Hematopoietic multipotent progenitor cell treated with erythropoietin and hydrocortisone succinate and interleukin-3 and kit ligand, for 6 days (in vitro differentiated cells): Measurements from ENCODE around the gene WBP2NL.
"Not testable (repeated sequence)": the region's sequence is repeated elsewhere in the genome, so short reads cannot be mapped to it uniquely, and the experiment has no call there.

ENCODE experiments used
- DNase-seq: peaks from one replicate; pipeline ENCODE4 v3.0.0-alpha.2; 2015

Gene WBP2NL, protein sequence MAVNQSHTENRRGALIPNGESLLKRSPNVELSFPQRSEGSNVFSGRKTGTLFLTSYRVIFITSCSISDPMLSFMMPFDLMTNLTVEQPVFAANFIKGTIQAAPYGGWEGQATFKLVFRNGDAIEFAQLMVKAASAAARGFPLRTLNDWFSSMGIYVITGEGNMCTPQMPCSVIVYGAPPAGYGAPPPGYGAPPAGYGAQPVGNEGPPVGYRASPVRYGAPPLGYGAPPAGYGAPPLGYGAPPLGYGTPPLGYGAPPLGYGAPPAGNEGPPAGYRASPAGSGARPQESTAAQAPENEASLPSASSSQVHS

DNA sequence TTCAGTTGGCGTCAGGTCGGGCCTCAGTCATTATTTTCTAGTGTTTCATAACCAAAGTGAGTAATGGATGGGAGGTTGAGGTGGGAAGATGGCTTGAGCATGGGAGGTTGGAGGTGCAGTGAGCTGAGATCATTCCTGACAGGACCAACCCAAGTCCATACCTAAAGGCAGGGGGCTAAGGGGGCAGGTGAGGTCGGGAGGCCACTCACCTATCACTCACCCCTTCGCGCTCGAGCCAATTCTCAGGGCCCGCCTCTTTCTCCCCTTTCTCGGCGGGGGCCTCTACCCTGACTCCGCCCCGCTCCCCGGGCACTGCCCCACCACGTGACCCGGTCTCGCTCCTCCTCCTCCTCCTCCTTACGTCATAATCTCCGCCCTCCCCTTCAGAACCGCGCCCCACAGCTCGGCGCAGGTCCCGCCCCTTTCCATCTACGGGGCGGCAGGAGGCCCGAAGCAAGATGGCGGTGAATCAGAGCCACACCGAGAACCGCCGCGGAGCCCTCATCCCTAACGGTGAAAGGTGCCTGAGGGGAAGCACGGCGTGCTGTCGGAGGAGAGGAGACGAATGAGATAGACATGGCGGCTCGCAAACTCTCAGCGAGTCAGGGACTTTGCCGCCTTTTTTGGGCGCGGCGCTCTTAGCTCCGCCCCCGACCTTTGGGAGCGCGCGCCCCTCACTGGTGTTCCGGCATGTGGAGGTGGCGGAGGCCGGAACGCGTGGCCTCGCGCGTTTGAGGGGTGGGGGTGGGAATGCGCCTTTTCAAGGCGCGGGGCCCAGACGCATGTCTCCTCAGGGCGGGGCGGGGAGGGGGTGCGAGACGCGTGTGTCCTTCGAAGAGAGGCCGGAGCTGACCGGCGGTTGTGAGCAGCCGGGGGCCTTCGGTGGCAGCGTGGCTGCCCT, at the start of gene WBP2NL:
WBP2NL (plus strand) TSS at position 428 of the 901 bp plus-strand sequence; CDS start at position 459, 31 bp downstream.
- DNase-seq = peak; percentile 86

DNA sequence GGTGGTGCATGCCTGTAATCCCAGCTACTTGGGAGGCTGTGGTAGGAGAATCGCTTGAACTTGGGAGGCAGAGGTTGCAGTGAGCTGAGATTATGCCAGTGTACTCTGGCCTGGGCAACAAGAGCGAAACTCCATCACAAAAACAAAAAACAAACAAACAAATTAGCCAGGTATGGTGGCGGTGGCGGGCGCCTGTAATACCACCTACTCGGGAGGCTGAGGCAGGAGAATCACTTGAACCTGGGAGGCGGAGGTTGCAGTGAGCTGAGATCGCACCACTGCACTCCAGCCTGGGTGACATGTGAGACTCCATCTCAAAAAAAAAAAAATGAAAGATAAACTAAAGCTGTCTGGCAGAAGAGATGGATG, 49.7 kb upstream of the WBP2NL start:
- DNase-seq = not testable (repeated sequence)

DNA sequence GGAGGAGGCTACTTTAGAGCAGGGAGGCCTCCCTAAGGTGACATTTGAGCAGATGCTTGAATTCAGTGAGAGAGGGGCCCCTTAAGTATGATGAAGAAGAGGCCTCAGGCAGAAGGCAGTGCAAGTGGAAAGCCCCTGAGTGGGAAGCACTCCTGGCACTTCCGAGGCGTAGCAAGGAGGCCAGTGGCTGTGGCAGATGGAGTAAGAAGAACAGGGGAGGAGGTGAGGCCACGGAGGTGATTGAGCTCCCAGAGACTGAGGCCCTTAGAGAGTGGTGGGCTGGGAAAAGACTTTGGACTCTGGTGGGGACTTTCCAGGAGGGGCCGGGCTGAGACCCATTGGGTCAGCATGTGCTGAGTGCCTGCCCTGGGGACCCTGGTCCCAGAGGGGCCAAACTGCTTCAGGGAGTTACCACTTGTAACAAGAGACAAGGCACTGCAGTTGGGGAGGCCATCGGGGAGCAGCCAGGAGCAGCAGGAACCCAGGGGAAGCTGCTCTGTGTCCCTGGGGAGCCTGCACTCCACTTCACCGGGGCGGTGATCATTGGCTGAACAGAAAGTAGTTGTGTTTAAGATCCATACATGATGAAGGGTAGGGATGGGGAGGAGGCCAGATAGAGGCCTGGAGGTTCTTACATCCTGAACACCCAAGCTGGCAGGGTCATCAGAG, 49.2 kb upstream of the WBP2NL start:
- DNase-seq = no peak

DNA sequence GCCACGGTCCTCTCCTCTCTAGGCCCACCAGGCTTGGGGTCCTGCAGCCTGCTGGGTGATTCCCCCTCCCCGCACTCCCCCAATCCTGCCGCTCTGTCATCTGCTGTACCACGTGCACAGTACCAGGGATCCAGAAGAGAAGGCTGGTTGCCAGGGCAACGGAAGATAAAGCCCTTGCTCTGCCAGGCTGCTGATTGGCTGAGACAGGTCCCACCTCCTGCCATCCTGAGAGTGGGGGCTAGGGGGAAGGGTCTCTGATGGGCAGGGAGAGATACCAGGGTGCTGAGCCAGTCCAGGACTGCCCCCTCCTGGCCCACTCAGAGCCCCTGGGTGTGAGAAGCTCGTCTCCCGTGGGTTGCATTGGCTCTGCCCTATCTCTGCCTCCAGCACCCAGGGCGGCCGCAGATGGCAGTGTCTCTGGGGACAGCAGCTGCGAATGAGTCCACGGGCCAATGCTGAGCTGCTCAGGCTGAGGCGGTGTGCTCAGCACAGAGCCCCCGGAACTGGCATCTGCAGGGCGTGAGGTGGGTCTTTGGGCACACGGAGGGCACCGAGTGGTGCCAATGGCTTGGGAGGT, 46.6 kb upstream of the WBP2NL start, which contains the start of gene SMIM45:
SMIM45 (plus strand) TSS at position 253 of the 577 bp plus-strand sequence.
- peak; percentile 53 for DNase-seq

DNA sequence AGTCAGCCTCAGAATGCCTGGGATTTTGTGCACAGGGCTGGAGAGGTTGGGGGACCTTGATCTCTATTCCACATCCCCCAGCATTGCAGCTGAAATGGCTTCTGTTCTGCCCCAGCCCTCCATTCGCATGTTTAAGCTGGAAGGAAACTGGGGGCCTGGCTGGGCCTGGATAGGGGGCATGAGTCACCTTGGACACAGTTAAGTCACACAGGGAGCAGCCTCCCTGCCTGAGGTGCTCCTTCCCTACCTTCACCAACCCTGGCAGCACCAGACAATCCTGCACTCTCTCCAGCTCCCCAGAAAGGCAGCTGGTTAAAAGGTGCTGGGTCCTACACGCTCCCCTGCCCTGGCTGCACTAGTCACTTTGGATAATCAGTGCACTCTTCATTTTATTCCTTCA, 45.9 kb upstream of the WBP2NL start:
- DNase-seq = no peak

DNA sequence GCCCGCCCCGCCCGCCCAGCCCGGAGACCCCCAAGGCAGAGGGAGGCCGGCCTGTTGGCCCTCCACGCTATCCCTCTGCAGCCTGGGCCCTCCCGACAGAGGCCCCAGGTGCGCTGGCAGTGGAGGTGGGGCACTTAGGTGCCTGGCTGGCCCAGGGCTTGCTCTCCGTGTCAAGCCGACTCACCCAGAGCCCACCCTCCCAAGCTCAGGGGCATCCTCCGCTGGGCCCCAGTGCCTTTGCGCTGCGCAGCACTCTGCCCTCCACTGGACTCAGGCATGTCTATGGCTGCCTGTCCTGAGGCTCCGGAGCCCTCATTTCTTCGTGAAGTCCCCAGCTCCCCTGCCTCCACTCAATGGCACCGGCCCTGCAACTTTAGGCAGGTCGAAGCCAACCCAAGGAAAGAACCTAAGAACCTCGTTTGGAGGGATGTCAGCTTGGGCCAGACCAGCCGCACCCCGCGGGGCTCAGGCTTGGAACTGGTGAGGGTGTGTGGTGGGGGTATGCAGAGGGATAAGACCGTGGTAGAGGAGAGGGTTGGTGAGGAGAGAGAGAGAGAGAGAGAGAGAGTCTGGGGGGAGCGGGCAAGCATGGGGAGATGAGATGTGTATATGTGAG, 40.5 kb upstream of the WBP2NL start:
- no peak for DNase-seq

DNA sequence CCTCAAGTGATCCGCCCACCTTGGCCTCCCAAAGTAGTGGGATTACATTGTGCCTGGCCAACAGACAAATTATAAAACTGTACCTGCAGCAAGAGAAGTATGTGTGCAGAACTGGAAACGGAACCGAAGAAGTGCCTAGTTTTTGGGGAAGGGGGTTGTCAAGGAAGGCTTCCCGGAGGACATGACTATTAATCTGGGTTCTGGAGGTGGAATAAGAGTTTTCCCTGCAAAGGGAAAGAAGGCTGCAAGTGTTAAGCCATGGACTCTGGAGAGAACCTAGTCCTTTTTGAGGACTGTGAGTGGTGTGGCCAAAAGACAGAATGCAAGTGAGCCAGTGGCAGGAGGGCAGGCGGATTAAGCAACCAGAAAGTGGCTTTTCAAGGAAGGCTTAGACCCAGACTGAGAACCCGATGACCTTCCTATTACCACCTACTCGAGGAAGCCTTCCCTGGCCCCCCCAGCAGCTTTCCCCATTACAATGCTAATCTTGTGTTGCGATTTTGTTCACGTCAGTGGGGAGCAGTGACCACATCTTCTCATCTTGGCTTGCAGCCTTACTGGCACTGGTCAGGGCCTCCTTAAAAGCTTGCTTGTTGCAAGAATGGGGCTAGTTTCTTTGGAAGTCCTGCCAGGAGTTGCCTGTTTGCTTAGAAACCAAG, 35.0 kb upstream of the WBP2NL start:
- DNase-seq = no peak

DNA sequence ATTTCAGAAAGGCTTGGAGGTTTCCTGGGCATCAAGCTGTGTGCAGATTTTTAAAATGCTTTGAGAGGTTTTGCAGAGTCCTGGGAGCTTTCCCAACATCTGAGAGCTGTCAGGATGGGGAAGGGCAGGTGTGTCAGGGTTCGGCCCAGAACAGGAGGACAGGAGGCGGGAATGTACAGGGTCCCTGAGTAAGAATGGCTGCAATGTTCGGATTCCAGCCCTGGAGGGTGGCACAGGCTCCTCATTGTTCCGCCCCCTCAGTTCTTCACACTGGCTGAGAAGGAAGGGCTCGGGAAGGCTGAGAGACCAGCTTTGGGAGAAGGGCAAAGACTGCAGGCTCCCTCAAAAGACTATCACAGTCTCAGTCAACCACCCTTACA, 34.5 kb upstream of the WBP2NL start:
- no peak for DNase-seq

DNA sequence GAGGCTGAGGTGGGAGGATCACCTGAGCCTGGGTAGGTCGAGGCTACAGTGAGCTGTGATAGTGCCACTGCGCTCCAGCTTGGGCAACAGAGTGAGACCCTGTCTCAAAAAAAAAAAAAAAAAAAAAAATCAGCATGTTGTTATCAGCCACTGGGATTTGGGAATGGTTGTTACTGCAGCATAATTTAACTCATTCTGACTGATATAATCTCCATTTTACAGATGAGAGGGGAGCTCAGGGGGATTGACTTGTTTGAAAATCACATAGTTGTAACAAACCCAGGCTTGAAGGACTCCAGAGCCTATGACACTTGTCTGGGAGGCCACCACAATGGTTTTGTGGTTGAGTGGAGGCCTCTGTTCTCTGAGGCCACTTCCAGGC, 32.4 kb upstream of the WBP2NL start:
- DNase-seq = no peak

DNA sequence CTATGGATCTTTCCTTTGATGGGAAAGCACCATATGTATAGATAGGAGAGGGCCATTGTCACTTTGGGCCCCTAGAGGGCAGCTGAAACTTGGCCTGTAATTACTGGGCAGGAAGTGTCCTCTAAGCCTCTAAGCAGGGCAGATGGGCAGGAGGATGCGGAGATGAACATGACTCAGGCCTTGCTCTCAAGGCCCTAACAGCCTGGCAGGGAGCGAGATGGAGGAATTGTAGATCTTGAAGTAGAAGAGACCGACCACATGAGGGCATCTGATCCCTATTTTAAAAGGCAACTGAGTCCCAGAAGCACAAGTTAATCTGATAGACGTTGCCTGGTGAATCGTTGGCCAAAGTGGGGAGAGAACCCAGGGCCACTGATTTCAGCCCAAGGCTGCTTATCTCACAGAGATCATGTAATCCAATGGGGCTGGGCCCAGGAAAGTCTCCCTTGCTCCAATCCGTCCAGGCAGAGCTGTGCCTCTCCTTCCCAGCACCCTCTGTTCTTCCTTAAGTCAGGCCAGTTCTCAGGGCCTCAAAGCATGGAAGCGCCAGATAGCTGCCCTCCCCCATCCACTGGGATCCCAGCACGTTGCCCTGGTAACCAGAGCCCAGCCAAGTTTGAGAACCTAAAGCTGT, 31.9 kb upstream of the WBP2NL start:
- peak; percentile 89 for DNase-seq

DNA sequence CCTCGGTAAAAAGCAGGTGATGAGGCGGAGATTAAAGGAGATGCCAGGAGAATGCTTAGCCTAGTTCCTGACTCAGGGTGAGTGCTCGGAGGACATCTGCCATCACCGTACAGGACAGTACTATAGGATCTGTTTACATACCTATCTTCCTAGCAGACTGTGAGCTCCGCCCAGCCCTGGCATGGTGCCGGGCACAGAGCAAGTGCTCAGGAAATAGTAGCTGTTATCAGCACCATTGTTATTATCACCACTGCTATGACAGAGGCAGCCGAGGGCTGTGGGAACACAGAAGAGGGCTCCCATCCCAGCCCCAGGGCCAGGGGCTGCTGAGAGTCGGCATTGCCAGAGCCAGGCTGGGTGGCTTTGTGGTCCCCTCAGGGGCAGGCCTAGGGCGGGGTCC, 30.0 kb upstream of the WBP2NL start:
- peak; percentile 91 for DNase-seq

DNA sequence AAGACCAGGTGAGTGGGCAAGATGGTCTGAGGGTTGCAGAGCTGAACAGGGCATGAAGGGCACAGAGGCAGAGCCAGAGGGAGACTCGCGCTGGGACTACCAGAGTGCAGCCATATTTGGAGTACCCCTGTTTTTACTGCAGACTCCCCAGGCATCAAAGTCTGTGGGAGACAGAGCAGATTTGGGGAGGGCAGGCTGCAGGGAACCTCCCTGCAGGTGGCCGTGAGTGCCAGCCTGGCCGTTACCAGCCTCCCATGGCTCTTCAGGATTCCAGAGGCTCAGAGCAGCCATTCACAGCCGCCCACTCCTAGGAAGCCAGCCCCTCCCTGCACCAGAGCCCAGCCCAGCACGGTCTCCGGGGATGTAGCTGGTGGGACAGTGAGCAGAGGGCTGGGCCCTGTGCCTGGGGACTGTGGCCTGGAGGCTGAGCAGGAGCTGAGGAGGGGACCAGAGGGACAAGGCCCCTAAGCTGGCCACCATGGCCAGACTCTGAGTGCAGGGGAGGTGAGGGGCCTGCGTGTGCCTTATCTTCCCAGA, 29.4 kb upstream of the WBP2NL start, which contains the start of gene SEPTIN3:
SEPTIN3 (plus strand) TSS at position 334 of the 537 bp plus-strand sequence. CDS start 2,050 bp downstream, outside the sequence.
- DNase-seq = no peak

DNA sequence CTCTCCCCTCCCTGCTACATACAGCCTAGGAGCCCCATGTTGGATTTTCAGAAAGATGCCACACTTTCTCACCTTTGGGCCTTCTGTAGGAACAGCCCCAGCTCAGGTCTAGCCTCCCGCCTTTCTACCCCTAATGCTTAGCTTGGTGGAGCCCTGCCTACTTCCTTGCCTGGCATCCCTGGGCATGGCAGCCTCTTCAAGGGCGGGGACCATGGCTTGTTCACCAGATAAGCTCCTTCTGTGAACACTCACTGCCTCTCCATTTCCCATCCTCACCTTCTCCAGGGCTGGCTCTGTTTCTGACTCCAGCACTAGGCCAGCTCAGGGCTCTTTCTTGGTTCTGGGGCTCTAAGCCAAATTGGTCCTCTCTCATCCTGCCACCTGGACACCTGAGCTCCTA, 28.0 kb upstream of the WBP2NL start:
- DNase-seq = peak; percentile 86

DNA sequence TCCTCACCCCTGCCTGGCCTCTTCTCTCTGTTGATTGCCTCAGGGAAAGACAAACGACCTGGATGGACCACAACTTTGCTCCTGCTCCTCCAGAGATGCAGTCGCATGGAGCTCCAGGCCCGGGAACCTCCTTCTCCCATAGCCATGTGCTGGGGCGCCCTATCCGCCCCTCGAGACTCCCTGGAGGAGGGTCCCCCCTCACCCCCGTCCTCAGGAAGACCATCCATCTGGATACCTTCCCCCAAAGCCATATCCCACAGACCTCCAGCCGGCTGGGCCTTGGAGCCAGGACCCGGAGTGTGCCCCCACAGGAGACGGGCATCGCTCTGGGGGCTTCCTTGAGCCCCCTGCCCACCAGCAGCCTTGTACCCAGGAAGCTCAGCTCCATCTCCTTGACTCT, 27.2 kb upstream of the WBP2NL start:
- no peak for DNase-seq

DNA sequence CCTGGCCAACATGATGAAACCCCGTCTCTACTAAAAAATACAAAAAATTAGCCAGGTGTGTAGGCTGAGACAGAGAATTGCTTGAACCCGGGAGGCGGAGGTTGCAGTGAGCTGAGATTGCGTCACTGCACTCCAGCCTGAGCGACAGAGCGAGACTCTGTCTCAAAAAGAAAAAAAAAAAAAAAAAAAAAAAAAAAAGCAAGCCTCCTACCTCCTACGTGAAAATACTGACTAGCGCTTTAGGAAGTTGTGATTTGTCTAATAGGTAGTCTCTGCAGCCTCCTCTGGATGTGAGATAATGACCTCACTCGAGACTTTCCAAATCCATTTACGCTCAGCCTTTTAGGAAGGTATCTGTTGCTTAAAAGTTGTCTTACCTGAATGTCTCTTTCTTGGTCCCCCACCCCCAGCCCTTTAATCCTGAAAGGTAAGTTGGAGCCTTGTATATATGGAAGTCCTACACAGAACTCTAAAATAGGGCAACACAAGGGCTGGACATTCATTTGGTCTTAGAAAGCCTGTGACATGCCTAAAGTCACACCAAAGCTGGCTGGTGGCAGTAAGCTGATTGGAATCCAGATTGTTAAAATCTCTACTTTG, 23.8 kb upstream of the WBP2NL start:
- no peak for DNase-seq

DNA sequence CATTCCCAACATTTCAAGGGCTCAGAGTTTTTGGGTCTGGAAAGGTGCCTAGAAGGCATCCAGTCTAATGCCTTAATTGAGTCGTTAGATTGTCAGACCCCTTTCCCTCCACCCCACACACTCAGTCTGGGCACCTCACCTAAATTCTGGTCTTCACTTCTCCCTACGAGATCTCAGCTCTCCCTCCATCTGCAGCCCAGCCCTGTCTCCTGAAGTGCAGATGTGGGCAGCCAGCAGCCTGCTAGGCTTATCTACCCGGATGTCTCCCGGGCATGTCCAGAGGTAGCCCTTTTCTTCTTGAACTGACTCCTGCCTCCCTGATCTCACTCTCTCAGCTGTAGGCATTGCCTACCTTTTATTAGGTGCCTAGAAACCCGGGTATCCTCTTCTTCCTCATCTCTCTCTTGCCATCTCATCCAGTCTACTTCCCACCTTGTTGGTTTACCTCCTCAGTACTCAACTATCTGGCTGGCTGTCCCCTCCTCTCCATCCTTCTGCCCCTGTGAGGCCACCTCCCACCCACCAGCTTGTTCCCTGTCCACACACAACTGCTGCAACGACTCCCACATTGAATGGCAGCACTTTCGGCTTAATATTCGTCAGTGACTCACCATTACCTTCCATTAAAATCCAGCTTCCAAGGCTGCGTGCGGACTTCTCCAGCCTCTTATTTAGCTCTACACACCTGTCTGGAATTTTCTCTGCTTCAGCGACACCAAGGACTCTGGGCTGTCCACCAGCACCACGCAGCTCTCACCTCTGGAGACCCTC, 23.1 kb upstream of the WBP2NL start:
- no peak for DNase-seq

DNA sequence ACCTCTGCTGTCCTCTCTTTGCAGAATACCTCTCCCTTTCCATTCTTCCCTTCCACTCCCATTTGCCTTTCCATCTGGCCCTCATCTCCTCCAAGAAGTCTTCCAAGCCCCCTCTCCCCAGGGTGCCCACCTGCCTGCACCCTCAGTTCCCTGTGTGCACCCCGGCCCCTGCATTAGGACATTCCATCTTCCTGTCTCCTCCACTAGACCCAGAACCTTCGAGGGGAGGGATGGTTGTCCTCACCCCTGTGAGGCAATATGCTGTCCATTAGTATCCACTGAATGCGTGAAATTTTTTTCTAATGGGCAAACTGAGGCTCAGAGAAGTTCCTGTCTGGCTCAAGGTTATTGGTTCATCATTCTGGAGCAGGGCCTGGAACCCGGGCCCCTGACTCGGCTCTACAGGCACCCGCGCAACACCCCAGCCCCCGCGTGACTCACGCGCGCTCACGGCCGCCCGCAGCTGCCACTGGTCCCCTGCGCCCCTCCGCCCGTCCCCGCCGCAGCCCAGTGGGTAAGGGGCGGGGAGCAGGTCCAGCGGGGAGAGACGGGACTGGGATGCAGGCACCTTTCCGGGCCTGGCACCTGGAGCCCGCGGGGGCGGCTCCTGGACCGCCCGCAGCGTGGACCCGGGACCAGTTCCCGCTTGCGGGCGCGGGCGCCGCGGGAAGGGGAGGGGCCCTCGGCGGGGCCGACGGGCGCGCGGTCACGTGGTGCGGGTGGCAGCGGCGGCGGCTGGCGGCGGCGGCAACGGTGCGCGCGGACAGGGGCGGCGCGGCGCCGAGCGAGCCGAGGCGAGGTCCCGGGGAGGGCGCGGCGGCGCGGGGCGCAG, 22.3 kb upstream of the WBP2NL start:
- DNase-seq = no peak

DNA sequence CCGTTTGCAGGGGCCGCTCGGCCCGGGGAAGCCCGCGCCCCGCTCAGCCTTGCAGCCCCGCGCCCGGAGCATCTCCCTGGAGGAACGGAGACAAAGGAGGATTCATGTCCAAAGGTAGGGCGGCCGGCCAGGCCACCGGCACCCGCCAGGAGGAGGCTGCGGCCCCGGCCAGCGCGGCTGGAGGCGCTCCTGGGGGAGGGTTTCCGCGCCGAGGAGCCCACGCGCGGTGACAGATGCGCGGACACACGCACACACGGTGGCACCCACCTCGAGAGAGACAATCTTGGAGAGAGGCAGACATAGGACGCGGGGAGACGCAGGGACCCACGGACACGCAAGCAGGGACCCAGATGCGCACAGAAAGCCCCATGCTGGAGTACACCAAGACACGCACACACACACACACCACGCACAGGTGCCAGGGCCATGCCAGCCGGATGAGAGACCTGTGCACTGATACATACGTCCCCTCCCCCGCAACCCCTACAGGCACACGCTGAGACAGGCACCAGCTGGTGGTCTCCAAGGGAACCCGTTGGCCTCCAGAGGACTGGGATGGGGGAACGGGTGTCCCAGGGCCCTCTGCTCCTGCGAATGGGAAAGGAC, 21.5 kb upstream of the WBP2NL start:
- no peak for DNase-seq

DNA sequence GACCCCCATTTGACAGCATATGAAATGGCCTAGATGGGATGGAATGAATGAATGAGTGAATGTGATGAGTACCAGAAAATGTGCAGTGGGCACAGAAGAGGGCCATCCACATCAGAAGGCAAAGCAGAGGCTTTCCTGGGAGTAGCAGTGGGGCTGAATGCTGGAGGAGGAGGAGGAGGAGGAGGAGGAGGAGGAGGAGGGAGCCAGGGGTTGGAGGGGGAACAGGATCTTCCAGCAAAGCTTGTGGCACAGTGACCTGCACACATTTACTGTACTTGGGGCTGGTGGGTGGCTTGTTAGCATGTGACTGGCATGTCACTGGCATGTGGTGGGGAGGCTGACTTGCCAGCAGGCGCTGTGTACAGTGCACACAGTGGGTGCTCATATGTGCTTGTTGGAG, 19.9 kb upstream of the WBP2NL start:
- DNase-seq = no peak
